K562 (cell line): ENCODE data around the gene ZNF146. TPM values are rescaled to one million over a fixed set of nuclear protein-coding genes. Genes with fewer than 3 reads are reported as not detected.

Experiments used
- ATAC-seq: fragments of 200-7000 bp; cut with Tn5 transposase; 3 replicates; pipeline ENCODE4 v1.9.1; 2020; ENCODE audit warnings: moderate library complexity
- BruUV-seq: library from RNA; stranded (reverse); fragments of 400-500 nt; replicated peaks from 2 replicates; lab custom pipeline; 2021; lab: Mats Ljungman, UMichigan
- CTCF ChIA-PET: fragments of 300-600 bp; formaldehyde crosslinking; extraction: SDS; loops from one replicate; lab custom pipeline; 2021; ENCODE audit warnings: low intra/inter-chr PET ratio; lab: Yijun Ruan, JAX
- POLR2A ChIA-PET: fragments of 300-600, 350-650 bp; sonication (Branson Sonifier 250); formaldehyde crosslinking; extraction: SDS; loops from one replicate; lab custom pipeline; 2021; ENCODE audit warnings: antibody characterized with exemption, inconsistent platforms; lab: Yijun Ruan, JAX
- DNase-seq, 4 experiments: peaks; one replicate each; pipeline versions ENCODE4 v3.0.0 to v3.0.0-alpha.2; 2011 to 2018; ENCODE audit warnings: low spot score in 3 of 4, mixed read lengths in 3 of 4; ENCODE audit errors: extremely low read depth in 1 of 4
- FAIRE-seq: peaks from 2 replicates; lab custom pipeline; 2011; peaks lifted over from hg19 to GRCh38; lab: Jason Lieb, UNC
- H2AFZ ChIP-seq: 2 replicates; pipeline ENCODE4 v1.6.0; 2011; ENCODE audit warnings: low read depth, low read length, control low read depth, inconsistent platforms
- H3K27ac ChIP-seq: fragments of 200-600 bp; 3 replicates; pipeline ENCODE4 v1.8.0; 2011; ENCODE audit warnings: low read depth, mild to moderate bottlenecking, control low read depth, inconsistent platforms, low read length, moderate library complexity, mixed read lengths; ENCODE audit errors: extremely low read depth
- H3K27me3 ChIP-seq, 2 experiments: fragments of 300-600 bp in 1 of 2; 2 replicates in 1 of 2; 3 replicates in 1 of 2; pipeline versions ENCODE4 v1.6.0 to v1.8.0; 2011; ENCODE audit warnings: inconsistent platforms in 2 of 2, low read length in 2 of 2, mild to moderate bottlenecking in 1 of 2, mixed read lengths in 1 of 2, moderate library complexity in 1 of 2; ENCODE audit not compliant: control insufficient read depth in 2 of 2, insufficient read depth in 2 of 2
- H3K36me3 ChIP-seq: fragments of 300-600 bp; 3 replicates; pipeline ENCODE4 v1.8.0; 2011; ENCODE audit warnings: mild to moderate bottlenecking, low read length, inconsistent platforms; ENCODE audit not compliant: control insufficient read depth, insufficient read depth
- H3K4me1 ChIP-seq, 2 experiments: fragments of 200-600 bp in 1 of 2; replicated peaks in 1 of 2; 2 replicates in 1 of 2; 3 replicates in 1 of 2; pipeline versions ENCODE4 v1.5.1 to v1.8.0; 2011; ENCODE audit warnings: inconsistent platforms in 2 of 2, low read length in 2 of 2, mild to moderate bottlenecking in 1 of 2, mixed read lengths in 1 of 2, moderate library complexity in 1 of 2; ENCODE audit not compliant: control insufficient read depth in 2 of 2, insufficient read depth in 2 of 2
- H3K4me2 ChIP-seq: 2 replicates; pipeline ENCODE4 v1.6.1; 2011; ENCODE audit warnings: low read length, control low read depth, inconsistent platforms, mixed read lengths; ENCODE audit not compliant: insufficient read depth
- H3K4me3 ChIP-seq: fragments of 200-600 bp; sonication (generic), shearing (Covaris generic); 2 replicates; pipeline ENCODE4 v1.5.1; 2016; ENCODE audit warnings: control low read depth, inconsistent platforms
- H3K79me2 ChIP-seq: fragments of 200-600 bp; 3 replicates; pipeline ENCODE4 v1.8.0; 2011; ENCODE audit warnings: low read length, inconsistent platforms; ENCODE audit not compliant: control insufficient read depth, insufficient read depth
- H3K9ac ChIP-seq, 2 experiments: 2 replicates each; pipeline versions ENCODE4 v1.6.0 to v1.6.1; 2011; ENCODE audit warnings: low read depth in 2 of 2, low read length in 2 of 2, control low read depth in 1 of 2, inconsistent platforms in 1 of 2, mild to moderate bottlenecking in 1 of 2, mixed read lengths in 1 of 2; ENCODE audit not compliant: insufficient read depth in 1 of 2
- H3K9me1 ChIP-seq: one replicate; pipeline ENCODE4 v1.6.0; 2011; ENCODE audit warnings: inconsistent platforms, mild to moderate bottlenecking, low read length, moderate library complexity; ENCODE audit not compliant: control insufficient read depth, insufficient read depth
- H3K9me3 ChIP-seq: replicated peaks from 2 replicates; pipeline ENCODE4 v1.5.1; 2011; ENCODE audit warnings: low read depth, low read length, inconsistent platforms; ENCODE audit not compliant: control insufficient read depth, insufficient read depth
- H4K20me1 ChIP-seq: replicated peaks from 2 replicates; pipeline ENCODE4 v1.6.1; 2011; ENCODE audit warnings: low read length, inconsistent platforms, mixed read lengths; ENCODE audit not compliant: control insufficient read depth, insufficient read depth
- CUX1 ChIP-seq: fragments of 200-800 bp; sonication (Bioruptor generic); IDR thresholded peaks from 2 replicates; pipeline ENCODE4 v1.6.1; 2016; ENCODE audit warnings: missing genetic modification characterization, missing compliant biosample characterization
- KDM2B ChIP-seq: fragments of 250-450 bp; sonication (Bioruptor Pico); IDR thresholded peaks from 2 replicates; pipeline ENCODE4 v1.8.0; 2021; ENCODE audit warnings: mild to moderate bottlenecking, moderate library complexity
- MITF ChIP-seq: IDR thresholded peaks from 2 replicates; pipeline ENCODE4 v1.6.1; 2014; ENCODE audit warnings: antibody characterized with exemption
- NEUROD1 ChIP-seq: fragments of 150-350 bp; IDR thresholded peaks from 2 replicates; pipeline ENCODE4 v1.6.1; 2014; ENCODE audit warnings: borderline replicate concordance, low read length, low read depth; ENCODE audit not compliant: partially characterized antibody
- NR2F6 ChIP-seq: fragments of 450-650 bp; formaldehyde crosslinking; IDR thresholded peaks from 2 replicates; pipeline ENCODE4 v1.4.0; 2020; ENCODE audit warnings: mild to moderate bottlenecking
- NUFIP1 ChIP-seq: fragments of 450-650 bp; IDR thresholded peaks from 2 replicates; pipeline ENCODE4 v1.6.1; 2018; ENCODE audit not compliant: partially characterized antibody
- POU5F1 ChIP-seq: fragments of 150-350 bp; IDR thresholded peaks from 2 replicates; pipeline ENCODE4 v1.6.1; 2014; ENCODE audit warnings: borderline replicate concordance, low read length, low read depth, mild to moderate bottlenecking; ENCODE audit not compliant: partially characterized antibody
- RBM14 ChIP-seq: fragments of 200-400 bp; formaldehyde crosslinking; IDR thresholded peaks from 2 replicates; pipeline ENCODE4 v1.6.1; 2018; ENCODE audit warnings: low read depth, mild to moderate bottlenecking, low read length, moderate library complexity, borderline replicate concordance; ENCODE audit not compliant: insufficient read depth
- USF2 ChIP-seq: sonication (generic); formaldehyde crosslinking; IDR thresholded peaks from 2 replicates; pipeline ENCODE4 v1.5.0; 2020; ENCODE audit warnings: missing genetic modification reagents
- ZNF282 ChIP-seq: sonication (generic); formaldehyde crosslinking; IDR thresholded peaks from 2 replicates; pipeline ENCODE4 v1.8.1; 2023; ENCODE audit warnings: missing genetic modification reagents
- ZNF785 ChIP-seq: fragments of 250-450 bp; sonication (Bioruptor Pico); IDR thresholded peaks from 2 replicates; pipeline ENCODE4 v1.4.0; 2020; ENCODE audit warnings: mild to moderate bottlenecking
- WGBS: fragments of 100-300 bp; shearing (Covaris generic); methylation state at CpG from one replicate; pipeline ENCODE4 v1.1.6; 2016; ENCODE audit warnings: low coverage, mixed read lengths; ENCODE audit not compliant: insufficient coverage; ENCODE audit errors: missing lambda C conversion rate; 5-methylcytosine and 5-hydroxymethylcytosine counted together
- in situ Hi-C: fragments of 300-500 bp; cut with MboI; formaldehyde crosslinking; loops from 4 replicates; pipeline ENCODE4 v1.15.0; 2018; ENCODE audit warnings: inconsistent platforms, mixed read lengths
- intact Hi-C: fragments of 100-400 bp; cut with micrococcal nuclease; formaldehyde crosslinking; loops from 2 replicates; pipeline ENCODE4 v1.14.2; 2022
- polyA plus RNA-seq, 8 experiments: library from polyadenylated mRNA; depleted of rRNA in 4 of 8; stranded (reverse) in 5 of 8; unstranded in 3 of 8; fragments of >200 nt; fragmentation: Nextera tagmentation in 2 of 8; fragmentation: Illumina TruSeq in 1 of 8; extraction: Ambion mirVana in 2 of 8; extraction: Trizol in 1 of 8; gene quantifications; 2 replicates each; pipeline versions ENCODE4 v1.2.1 to v1.2.3, GENCODE V29; 2011 to 2014; ENCODE audit warnings: inconsistent platforms in 1 of 8, missing spikeins in 1 of 8
- total RNA-seq, 7 experiments: library from RNA; depleted of rRNA in 6 of 7; stranded (reverse); fragments of >200 nt in 6 of 7; fragmentation: Illumina TruSeq in 2 of 7; extraction: Trizol in 2 of 7; gene quantifications; 2 replicates each; pipeline versions ENCODE4 v1.2.1 to v1.2.3, GENCODE V29; 2011 to 2021; ENCODE audit warnings: low replicate concordance in 1 of 7
- TF ChIP-seq, protein P1 (sequence below), 2 experiments: fragments of 200-800 bp in 1 of 2; sonication (Bioruptor generic) in 1 of 2; sonication (generic) in 1 of 2; formaldehyde crosslinking in 1 of 2; IDR thresholded peaks in 1 of 2; conservative IDR thresholded peaks in 1 of 2; 2 replicates each; pipeline versions ENCODE4 v1.5.0 to v1.6.1; 2016 to 2020; ENCODE audit warnings: missing compliant biosample characterization in 1 of 2, missing genetic modification characterization in 1 of 2, missing genetic modification reagents in 1 of 2

The ZNF146 gene
- total and polyA plus RNA-seq, 9 of the 15 experiments (the other 6 are each of a cell fraction or from before 2014, with no cell fraction given): 36.2 to 195 (median 116) TPM

DNA sequence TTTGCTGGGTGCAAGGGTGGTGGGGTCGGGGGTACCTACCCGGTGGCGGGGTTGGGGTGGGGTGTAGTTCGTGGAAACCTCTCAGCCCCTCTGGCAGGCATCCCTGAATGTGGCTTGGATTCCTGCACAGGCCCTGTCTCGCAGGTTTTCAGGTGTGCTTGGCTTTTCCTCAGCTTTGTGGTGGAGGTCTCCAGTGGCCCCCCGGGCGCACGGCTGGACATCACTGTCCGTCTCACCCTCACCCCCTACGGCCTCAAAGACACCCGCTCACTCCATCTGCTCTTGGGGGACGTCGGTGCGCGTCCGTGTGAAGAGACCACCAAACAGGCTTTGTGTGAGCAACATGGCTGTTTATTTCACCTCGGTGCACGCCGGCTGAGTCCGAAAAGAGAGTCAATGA lies 44.3 kb downstream of the ZNF146 start (continued):
- no peak for TF ChIP-seq CUX1

GRCh38 chr19:36265064-36265463 lies 50.2 kb downstream of the ZNF146 start:
- WGBS: 11% methylated on average over 3 of the region's 4 CpGs
- Histone ChIP-seq H3K9ac (no peak overlapping the region), H3K4me1 (peaks cover 0 to 16% of the 10 kb centered on the region in 2 experiments; a peak in 2 of 5 replicates), H3K4me3 (no peak overlapping the region), H3K79me2 (no peaks in the 10 kb centered on the region), H3K36me3 (no peaks in the 10 kb centered on the region), H4K20me1 (no peaks in the 10 kb centered on the region), H3K27ac (no peak overlapping the region), H2AFZ (no peak overlapping the region), H3K4me2 (no peak overlapping the region), H3K27me3 (peaks cover 0 to 10% of the 10 kb centered on the region in 2 experiments; a peak in 1 of 5 replicates), H3K9me3 (no peaks in the 10 kb centered on the region), H3K9me1 (no peaks in the 10 kb centered on the region)
- CTCF ChIA-PET: no interaction called here
- intact Hi-C loops: no loop called here
- no peak for FAIRE-seq
- in situ Hi-C loops: no loop called here
- ATAC-seq: no peak
- BruUV-seq: no TSS peak
- POLR2A ChIA-PET: no interaction called here
- no peak for DNase-seq
- TF ChIP-seq, protein P1, sequence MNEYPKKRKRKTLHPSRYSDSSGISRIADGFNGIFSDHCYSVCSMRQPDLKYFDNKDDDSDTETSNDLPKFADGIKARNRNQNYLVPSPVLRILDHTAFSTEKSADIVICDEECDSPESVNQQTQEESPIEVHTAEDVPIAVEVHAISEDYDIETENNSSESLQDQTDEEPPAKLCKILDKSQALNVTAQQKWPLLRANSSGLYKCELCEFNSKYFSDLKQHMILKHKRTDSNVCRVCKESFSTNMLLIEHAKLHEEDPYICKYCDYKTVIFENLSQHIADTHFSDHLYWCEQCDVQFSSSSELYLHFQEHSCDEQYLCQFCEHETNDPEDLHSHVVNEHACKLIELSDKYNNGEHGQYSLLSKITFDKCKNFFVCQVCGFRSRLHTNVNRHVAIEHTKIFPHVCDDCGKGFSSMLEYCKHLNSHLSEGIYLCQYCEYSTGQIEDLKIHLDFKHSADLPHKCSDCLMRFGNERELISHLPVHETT (CRISPR knock-in tag; conservative IDR thresholded peaks at IDR 0.05 in 1 of 2, IDR thresholded peaks at IDR 0.05 in 1 of 2): no peak
- TF ChIP-seq RBM14: no peak
- no peak for TF ChIP-seq USF2 (CRISPR knock-in tag)
- TF ChIP-seq NR2F6 (CRISPR knock-in tag): no peak
- no peak for TF ChIP-seq NEUROD1
- no peak for TF ChIP-seq MITF
- no peak for TF ChIP-seq NUFIP1
- no peak for TF ChIP-seq ZNF282
- TF ChIP-seq POU5F1: no peak
- TF ChIP-seq KDM2B (CRISPR knock-in tag): no peak
- no peak for TF ChIP-seq ZNF785 (CRISPR knock-in tag)
